WTC11 (cell line): ENCODE measurements around the gene MGAT4D. TPM values are rescaled to one million over a fixed set of nuclear protein-coding genes. Genes with fewer than 3 reads are reported as not detected.

Experiments used
- ATAC-seq: fragments of 200-7000 bp; cut with Tn5 transposase; 2 replicates; pipeline ENCODE4 v1.10.0; 2021; ENCODE audit warnings: mild to moderate bottlenecking, moderate library complexity
- CTCF ChIA-PET: fragments of 300-600 bp; sonication (Branson Sonifier 250); formaldehyde crosslinking; loops from one replicate; lab custom pipeline; 2021; ENCODE audit warnings: antibody characterized with exemption; lab: Charles Lee
- POLR2A ChIA-PET: fragments of 350-600 bp; sonication (Branson Sonifier 250); formaldehyde crosslinking; loops from one replicate; lab custom pipeline; 2021; ENCODE audit warnings: antibody characterized with exemption; lab: Charles Lee
- DNase-seq: peaks from one replicate; pipeline ENCODE4 v3.0.0; 2021; ENCODE audit warnings: low spot score
- H3K27ac Mint-ChIP-seq: 2 replicates; pipeline ENCODE4 v1.8.0; 2021; ENCODE audit warnings: mixed read lengths
- H3K27me3 Mint-ChIP-seq: 2 replicates; pipeline ENCODE4 v1.8.0; 2021; ENCODE audit warnings: low read depth, mild to moderate bottlenecking, moderate library complexity, mixed read lengths
- H3K36me3 Mint-ChIP-seq: 2 replicates; pipeline ENCODE4 v1.8.0; 2021; ENCODE audit warnings: mixed read lengths
- H3K4me1 Mint-ChIP-seq: 2 replicates; pipeline ENCODE4 v1.8.0; 2022; ENCODE audit warnings: mixed read lengths
- H3K4me3 Mint-ChIP-seq: 2 replicates; pipeline ENCODE4 v1.8.0; 2021; ENCODE audit warnings: mild to moderate bottlenecking, moderate library complexity, mixed read lengths
- H3K9me3 Mint-ChIP-seq: 2 replicates; pipeline ENCODE4 v1.8.0; 2021; ENCODE audit warnings: mixed read lengths
- ATF1 ChIP-seq: sonication (generic); formaldehyde crosslinking; IDR thresholded peaks from 2 replicates; pipeline ENCODE4 v1.8.1; 2023; ENCODE audit warnings: mild to moderate bottlenecking, moderate library complexity, missing genetic modification reagents
- ELF4 ChIP-seq: sonication (generic); formaldehyde crosslinking; IDR thresholded peaks from 2 replicates; pipeline ENCODE4 v1.8.1; 2022; ENCODE audit warnings: low read depth, mild to moderate bottlenecking, moderate library complexity, missing genetic modification reagents
- ESRRA ChIP-seq: sonication (generic); formaldehyde crosslinking; IDR thresholded peaks from 2 replicates; pipeline ENCODE4 v1.8.1; 2022; ENCODE audit warnings: mild to moderate bottlenecking, missing genetic modification reagents, borderline replicate concordance
- JAZF1 ChIP-seq: fragments of 250-450 bp; sonication (Bioruptor Pico); IDR thresholded peaks from 2 replicates; pipeline ENCODE4 v1.9.0; 2021; ENCODE audit warnings: moderate library complexity, mild to moderate bottlenecking, inconsistent platforms
- KAT7 ChIP-seq: sonication (generic); formaldehyde crosslinking; IDR thresholded peaks from 2 replicates; pipeline ENCODE4 v1.8.1; 2023; ENCODE audit warnings: missing genetic modification reagents, mild to moderate bottlenecking, borderline replicate concordance
- RELA ChIP-seq: sonication (generic); formaldehyde crosslinking; IDR thresholded peaks from 2 replicates; pipeline ENCODE4 v1.8.1; 2022; ENCODE audit warnings: missing genetic modification reagents, mild to moderate bottlenecking, borderline replicate concordance
- SMAD3 ChIP-seq: sonication (generic); formaldehyde crosslinking; IDR thresholded peaks from 2 replicates; pipeline ENCODE4 v1.8.0; 2022; ENCODE audit warnings: missing genetic modification reagents, mild to moderate bottlenecking, borderline replicate concordance
- ZNF232 ChIP-seq: sonication (generic); formaldehyde crosslinking; IDR thresholded peaks from 2 replicates; pipeline ENCODE4 v1.8.0; 2022; ENCODE audit warnings: mild to moderate bottlenecking, missing genetic modification reagents
- total RNA-seq: library from RNA; stranded (reverse); gene quantifications from 3 replicates; pipeline ENCODE4 v1.2.3, GENCODE V29; 2021
- TF ChIP-seq, protein P1 (sequence below): sonication (generic); formaldehyde crosslinking; IDR thresholded peaks from 2 replicates; pipeline ENCODE4 v1.8.0; 2022; ENCODE audit warnings: mild to moderate bottlenecking, missing genetic modification reagents
- TF ChIP-seq, protein P2 (sequence below): sonication (generic); formaldehyde crosslinking; IDR thresholded peaks from 2 replicates; pipeline ENCODE4 v1.8.1; 2023; ENCODE audit warnings: mild to moderate bottlenecking, missing genetic modification reagents
- TF ChIP-seq, protein P3 (sequence below): sonication (generic); formaldehyde crosslinking; IDR thresholded peaks from 2 replicates; pipeline ENCODE4 v1.8.1; 2023; ENCODE audit warnings: mild to moderate bottlenecking, missing genetic modification reagents
- TF ChIP-seq, protein P4 (sequence below): fragments of 200-600 bp; IDR thresholded peaks from 2 replicates; pipeline ENCODE4 v1.8.0; 2022; ENCODE audit warnings: antibody characterized with exemption
- TF ChIP-seq, protein P5 (sequence below): sonication (generic); formaldehyde crosslinking; IDR thresholded peaks from 2 replicates; pipeline ENCODE4 v1.8.1; 2023; ENCODE audit warnings: mild to moderate bottlenecking, missing genetic modification reagents, moderate library complexity
- TF ChIP-seq, protein P6 (sequence below): sonication (generic); formaldehyde crosslinking; IDR thresholded peaks from 2 replicates; pipeline ENCODE4 v1.8.0; 2022; ENCODE audit warnings: mild to moderate bottlenecking, missing genetic modification reagents

The MGAT4D gene
- total RNA-seq, 1 experiment from 2014 or later, result not detected

DNA sequence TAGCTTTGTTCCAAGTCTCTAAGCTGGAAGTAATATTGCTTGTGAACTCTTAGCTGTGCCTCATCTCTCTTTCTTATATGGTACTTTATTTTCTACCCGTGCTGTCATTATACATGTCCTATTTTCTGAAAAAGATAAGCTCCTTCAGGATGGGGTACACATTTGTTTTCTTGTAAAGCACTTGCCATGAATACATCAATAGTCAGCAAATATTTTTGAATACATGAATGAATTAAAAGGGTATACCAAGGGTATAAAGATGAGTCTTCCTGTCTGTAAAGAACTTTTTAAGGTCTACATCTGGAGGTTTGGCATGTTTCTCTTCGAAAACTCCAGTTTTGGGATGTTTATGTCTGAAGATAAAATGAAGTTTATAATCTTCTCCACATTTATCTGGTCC lies 98.0 kb downstream of the MGAT4D start:
- POLR2A ChIA-PET, result no interaction called here
- CTCF ChIA-PET, result interaction anchor here (0.7 kb wide), 1 partner anchor 124 kb away, joined by 3 read pairs; the partner anchor contains the start of gene ELMOD2
- Mint-ChIP-seq H3K9me3 (no peaks in the 10 kb centered on the region), H3K27ac (no peak overlapping the region), H3K4me1 (no peaks in the 10 kb centered on the region), H3K36me3 (no peaks in the 10 kb centered on the region), H3K27me3 (no peaks in the 10 kb centered on the region), H3K4me3 (no peak overlapping the region)
- no peak for DNase-seq
- TF ChIP-seq, protein P1, sequence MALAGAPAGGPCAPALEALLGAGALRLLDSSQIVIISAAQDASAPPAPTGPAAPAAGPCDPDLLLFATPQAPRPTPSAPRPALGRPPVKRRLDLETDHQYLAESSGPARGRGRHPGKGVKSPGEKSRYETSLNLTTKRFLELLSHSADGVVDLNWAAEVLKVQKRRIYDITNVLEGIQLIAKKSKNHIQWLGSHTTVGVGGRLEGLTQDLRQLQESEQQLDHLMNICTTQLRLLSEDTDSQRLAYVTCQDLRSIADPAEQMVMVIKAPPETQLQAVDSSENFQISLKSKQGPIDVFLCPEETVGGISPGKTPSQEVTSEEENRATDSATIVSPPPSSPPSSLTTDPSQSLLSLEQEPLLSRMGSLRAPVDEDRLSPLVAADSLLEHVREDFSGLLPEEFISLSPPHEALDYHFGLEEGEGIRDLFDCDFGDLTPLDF (CRISPR knock-in tag), result no peak
- TF ChIP-seq, protein P2, sequence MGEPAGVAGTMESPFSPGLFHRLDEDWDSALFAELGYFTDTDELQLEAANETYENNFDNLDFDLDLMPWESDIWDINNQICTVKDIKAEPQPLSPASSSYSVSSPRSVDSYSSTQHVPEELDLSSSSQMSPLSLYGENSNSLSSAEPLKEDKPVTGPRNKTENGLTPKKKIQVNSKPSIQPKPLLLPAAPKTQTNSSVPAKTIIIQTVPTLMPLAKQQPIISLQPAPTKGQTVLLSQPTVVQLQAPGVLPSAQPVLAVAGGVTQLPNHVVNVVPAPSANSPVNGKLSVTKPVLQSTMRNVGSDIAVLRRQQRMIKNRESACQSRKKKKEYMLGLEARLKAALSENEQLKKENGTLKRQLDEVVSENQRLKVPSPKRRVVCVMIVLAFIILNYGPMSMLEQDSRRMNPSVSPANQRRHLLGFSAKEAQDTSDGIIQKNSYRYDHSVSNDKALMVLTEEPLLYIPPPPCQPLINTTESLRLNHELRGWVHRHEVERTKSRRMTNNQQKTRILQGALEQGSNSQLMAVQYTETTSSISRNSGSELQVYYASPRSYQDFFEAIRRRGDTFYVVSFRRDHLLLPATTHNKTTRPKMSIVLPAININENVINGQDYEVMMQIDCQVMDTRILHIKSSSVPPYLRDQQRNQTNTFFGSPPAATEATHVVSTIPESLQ (CRISPR knock-in tag), result no peak
- TF ChIP-seq SMAD3 (CRISPR knock-in tag), result no peak
- TF ChIP-seq, protein P3, sequence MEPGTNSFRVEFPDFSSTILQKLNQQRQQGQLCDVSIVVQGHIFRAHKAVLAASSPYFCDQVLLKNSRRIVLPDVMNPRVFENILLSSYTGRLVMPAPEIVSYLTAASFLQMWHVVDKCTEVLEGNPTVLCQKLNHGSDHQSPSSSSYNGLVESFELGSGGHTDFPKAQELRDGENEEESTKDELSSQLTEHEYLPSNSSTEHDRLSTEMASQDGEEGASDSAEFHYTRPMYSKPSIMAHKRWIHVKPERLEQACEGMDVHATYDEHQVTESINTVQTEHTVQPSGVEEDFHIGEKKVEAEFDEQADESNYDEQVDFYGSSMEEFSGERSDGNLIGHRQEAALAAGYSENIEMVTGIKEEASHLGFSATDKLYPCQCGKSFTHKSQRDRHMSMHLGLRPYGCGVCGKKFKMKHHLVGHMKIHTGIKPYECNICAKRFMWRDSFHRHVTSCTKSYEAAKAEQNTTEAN (CRISPR knock-in tag), result no peak
- TF ChIP-seq, protein P4, sequence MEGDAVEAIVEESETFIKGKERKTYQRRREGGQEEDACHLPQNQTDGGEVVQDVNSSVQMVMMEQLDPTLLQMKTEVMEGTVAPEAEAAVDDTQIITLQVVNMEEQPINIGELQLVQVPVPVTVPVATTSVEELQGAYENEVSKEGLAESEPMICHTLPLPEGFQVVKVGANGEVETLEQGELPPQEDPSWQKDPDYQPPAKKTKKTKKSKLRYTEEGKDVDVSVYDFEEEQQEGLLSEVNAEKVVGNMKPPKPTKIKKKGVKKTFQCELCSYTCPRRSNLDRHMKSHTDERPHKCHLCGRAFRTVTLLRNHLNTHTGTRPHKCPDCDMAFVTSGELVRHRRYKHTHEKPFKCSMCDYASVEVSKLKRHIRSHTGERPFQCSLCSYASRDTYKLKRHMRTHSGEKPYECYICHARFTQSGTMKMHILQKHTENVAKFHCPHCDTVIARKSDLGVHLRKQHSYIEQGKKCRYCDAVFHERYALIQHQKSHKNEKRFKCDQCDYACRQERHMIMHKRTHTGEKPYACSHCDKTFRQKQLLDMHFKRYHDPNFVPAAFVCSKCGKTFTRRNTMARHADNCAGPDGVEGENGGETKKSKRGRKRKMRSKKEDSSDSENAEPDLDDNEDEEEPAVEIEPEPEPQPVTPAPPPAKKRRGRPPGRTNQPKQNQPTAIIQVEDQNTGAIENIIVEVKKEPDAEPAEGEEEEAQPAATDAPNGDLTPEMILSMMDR, result no peak
- no peak for ATAC-seq

DNA sequence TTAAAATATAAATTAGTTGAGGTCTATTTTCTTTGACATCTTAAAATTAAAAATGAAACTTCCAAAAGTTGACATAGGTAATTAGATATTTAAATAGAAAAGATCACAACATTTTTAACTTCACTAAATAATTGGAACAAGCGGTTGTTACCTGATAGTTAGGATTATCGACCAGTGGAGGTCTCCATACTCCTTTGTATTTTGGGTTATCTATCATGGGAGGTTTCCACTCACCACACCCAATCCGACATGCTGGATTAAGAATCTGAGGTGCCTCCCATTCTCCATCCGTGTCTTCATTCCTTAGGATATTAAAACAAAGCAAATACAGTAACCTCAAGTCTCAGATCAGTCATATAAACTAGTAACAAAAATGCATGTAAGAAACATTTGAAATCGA lies 102.4 kb downstream of the MGAT4D start:
- H3K27ac Mint-ChIP-seq, result no peak overlapping the region
- no peaks in the 10 kb centered on the region for H3K4me1 Mint-ChIP-seq
- H3K36me3 Mint-ChIP-seq, result no peaks in the 10 kb centered on the region
- CTCF ChIA-PET, result no interaction called here
- H3K4me3 Mint-ChIP-seq, result no peak overlapping the region
- H3K9me3 Mint-ChIP-seq, result no peaks in the 10 kb centered on the region
- POLR2A ChIA-PET, result no interaction called here
- no peaks in the 10 kb centered on the region for H3K27me3 Mint-ChIP-seq
- DNase-seq (no peak), ATAC-seq (0 out of 2 replicates have a peak, but pooled peaks have one; percentile 46)
- TF ChIP-seq ELF4, result no peak
- TF ChIP-seq SMAD3 (CRISPR knock-in tag), result no peak
- TF ChIP-seq, protein P5, sequence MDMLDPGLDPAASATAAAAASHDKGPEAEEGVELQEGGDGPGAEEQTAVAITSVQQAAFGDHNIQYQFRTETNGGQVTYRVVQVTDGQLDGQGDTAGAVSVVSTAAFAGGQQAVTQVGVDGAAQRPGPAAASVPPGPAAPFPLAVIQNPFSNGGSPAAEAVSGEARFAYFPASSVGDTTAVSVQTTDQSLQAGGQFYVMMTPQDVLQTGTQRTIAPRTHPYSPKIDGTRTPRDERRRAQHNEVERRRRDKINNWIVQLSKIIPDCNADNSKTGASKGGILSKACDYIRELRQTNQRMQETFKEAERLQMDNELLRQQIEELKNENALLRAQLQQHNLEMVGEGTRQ (CRISPR knock-in tag), result no peak
- TF ChIP-seq ATF1, result no peak
- TF ChIP-seq JAZF1 (CRISPR knock-in tag), result no peak
- TF ChIP-seq ESRRA, result no peak
- TF ChIP-seq, protein P6, sequence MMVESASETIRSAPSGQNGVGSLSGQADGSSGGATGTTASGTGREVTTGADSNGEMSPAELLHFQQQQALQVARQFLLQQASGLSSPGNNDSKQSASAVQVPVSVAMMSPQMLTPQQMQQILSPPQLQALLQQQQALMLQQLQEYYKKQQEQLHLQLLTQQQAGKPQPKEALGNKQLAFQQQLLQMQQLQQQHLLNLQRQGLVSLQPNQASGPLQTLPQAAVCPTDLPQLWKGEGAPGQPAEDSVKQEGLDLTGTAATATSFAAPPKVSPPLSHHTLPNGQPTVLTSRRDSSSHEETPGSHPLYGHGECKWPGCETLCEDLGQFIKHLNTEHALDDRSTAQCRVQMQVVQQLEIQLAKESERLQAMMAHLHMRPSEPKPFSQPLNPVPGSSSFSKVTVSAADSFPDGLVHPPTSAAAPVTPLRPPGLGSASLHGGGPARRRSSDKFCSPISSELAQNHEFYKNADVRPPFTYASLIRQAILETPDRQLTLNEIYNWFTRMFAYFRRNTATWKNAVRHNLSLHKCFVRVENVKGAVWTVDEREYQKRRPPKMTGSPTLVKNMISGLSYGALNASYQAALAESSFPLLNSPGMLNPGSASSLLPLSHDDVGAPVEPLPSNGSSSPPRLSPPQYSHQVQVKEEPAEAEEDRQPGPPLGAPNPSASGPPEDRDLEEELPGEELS (CRISPR knock-in tag), result no peak
- TF ChIP-seq ZNF232 (CRISPR knock-in tag), result no peak
- TF ChIP-seq RELA (CRISPR knock-in tag), result no peak
- no peak for TF ChIP-seq KAT7 (CRISPR knock-in tag)

Other genes with a start within 250 kb of the MGAT4D start
- gene SCOC, start 124.6 kb downstream of the MGAT4D start, total RNA-seq, result 33.0 to 37.3 TPM (median 33.6 TPM) in 3 replicates
- gene CLGN, start 70.6 kb downstream of the MGAT4D start, total RNA-seq, result 2.3 to 3.4 TPM (median 3.0 TPM) in 3 replicates
- gene ELMOD2, start 25.9 kb upstream of the MGAT4D start, total RNA-seq, result 27.4 to 33.6 TPM (median 30.5 TPM) in 3 replicates
- gene UCP1, start 70.7 kb upstream of the MGAT4D start, total RNA-seq, result 0.15 to 0.73 TPM (median 0.48 TPM) in 3 replicates